CD1c-positive myeloid dendritic cell (primary cell): ENCODE results near the gene CMIP.

Experiments used
- DNase-seq: peaks from one replicate; pipeline ENCODE4 v3.0.0-alpha.2; 2016; ENCODE audit errors: extremely low spot score

CMIP gene

DNA sequence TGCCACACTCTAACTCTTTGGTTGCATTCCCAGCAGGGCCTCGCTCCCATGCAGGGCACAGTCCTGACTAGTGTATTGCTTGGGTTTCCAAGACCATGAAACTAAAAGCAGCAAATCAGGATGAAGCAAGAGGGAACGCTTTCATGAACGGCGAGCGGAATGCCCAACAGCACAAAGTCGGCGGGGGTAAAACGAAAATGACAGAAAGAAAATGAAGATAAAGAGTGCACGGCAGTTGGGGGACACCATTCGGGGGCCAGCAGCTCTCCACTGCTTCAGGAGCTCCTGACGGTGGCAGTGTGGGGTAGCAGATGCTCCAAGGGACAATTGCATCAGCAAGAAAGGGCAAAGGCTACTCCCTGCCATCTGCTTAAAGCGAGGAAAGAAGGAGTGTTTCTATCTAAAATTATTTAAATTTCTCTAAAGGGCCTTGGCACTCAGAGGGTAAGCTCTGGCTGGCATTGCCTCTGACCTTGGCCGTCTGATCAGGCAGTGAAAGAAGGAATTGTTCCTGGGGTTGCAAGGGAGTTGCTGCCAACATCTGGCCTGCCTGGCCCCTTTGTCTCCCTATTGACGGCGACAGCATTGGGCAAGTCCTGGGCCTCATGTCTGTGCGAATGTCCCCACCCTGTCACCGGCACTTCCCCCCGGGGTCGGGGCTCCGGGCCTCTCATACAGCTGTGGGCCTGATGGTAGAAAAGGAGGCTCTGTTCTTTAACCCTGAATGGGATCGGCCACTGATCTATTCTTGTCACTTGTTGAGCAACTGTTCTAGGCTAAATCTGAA is 138.2 kb downstream of the CMIP start:
- DNase-seq: no peak

DNA sequence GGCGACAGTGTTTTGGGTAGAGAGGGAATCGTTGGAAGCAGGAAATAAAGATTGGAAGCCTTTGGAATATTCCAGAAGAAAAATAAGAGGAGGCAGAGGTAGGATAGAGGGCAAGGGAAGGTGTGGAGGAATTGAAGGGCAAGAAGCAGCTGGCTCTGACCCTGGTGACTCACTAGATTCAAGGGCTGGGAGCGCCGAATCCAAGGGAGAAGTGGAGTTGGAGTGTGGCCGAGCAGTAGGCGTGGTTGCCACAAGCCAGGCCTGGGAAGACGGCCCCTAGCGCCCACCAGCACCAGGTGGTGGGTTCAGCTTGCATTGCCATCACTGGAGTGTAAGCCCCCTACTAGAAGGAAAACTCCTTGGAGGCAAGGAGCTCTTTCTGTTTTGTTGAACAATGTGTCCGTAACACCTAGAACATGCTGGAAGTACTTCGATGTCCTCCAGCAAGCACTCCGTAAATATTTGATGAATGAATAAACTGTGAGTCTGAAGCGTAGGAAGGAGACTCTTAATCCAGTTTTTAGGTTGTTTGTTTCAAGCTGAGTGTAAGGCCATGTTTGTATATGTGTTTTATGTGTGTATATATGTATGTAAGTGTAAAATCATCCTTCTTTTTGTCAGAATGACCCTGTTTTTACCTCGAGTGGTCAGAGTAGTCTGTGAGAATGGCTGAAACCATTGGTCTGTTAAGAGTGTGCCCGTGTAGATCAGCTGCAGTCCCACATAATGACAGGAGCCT is 139.5 kb downstream of the CMIP start:
- no peak for DNase-seq

DNA sequence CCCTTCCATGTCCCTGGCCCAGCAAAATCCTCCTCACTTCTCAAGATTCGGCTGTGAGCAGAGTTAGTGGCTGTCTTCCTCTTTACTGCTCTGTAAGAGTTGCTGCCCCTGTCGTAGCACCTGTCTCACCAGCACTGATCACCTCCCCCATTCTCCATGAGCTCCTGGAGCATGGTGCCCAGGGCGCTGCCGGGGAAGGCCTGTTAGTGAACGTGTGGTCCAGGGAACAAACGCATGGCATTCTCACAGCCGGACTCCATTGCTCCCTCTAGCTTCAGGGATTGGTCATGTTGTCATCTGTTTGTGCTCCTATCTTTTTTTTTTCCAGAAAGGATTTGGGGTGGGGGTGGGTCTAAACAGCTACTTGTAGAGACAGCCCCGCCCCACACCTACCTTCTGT is 141.2 kb downstream of the CMIP start:
- DNase-seq: no peak

DNA sequence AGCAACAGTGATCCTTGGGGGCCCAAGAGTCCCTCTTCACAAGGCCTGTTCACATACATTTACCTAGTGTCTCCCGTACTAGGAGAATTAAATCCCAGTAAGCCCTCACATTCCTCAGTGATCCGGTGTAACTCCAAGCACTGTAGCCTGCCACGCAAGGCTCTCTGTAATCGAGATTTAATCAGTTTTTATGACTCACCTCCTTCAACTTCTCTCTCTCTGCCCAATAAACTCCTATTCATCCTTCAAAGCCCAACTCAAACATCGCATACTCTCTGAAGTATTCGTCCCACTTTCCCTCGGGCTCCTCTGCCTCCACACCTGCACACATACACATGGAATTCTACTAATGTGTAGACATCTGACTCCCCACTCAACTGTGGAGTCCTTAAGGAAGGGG is 141.8 kb downstream of the CMIP start:
- no peak for DNase-seq

DNA sequence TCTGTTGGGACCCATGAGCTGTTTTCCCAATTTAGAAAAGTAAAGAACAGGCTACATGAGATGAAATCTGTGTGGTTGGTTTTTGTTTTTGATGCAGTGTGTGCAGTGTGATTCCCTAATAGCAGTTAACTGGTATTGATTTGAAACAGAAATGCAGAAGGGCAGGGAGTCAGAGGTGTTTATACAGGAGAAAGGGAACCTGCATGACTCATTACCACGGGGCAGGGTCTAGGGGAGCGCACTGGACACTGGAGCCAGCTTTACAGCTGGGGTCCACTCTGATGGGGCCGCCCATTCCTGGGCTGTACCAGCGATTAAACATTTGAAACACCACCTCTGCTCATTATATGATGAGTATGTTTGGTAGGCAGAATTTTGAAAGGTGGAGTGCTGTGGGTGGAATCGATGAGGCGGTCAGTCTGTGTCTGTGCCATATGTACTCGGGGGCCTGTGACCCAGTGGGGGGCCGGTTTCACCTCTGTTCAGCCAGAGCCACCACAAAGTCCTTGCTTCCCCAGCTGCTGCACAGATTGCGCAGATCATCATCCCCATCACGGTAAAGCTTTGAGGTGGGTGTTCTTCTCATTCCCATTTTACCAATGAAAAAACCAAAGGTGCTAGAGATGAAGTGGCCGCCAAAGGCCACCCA is 142.5 kb downstream of the CMIP start:
- DNase-seq: no peak

DNA sequence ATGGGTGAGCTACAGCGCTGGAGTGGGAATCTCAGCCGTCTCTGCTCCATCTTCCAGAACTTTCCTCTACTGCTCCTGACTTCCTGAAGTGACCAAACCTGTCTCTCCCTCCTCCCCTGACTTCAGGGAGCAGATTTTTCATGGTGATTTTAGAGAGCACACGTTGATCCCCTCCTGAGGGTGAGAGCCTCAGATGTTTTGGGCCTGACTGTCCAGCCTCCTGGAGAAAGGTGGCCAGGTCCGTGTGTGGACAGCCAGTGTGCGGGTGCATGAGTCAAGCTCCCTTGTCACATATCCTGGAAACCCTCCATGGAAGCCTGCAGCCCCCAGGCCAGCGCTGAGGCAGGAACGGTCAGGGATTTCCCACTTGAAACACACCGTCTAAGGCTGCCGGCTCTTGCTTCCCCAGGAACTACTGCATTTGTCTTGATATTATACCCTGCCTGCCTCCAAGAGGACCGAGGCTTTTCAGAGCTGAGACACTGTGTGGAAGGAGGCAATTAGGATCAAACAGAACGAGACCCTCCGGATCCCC is 143.1 kb downstream of the CMIP start:
- no peak for DNase-seq

DNA sequence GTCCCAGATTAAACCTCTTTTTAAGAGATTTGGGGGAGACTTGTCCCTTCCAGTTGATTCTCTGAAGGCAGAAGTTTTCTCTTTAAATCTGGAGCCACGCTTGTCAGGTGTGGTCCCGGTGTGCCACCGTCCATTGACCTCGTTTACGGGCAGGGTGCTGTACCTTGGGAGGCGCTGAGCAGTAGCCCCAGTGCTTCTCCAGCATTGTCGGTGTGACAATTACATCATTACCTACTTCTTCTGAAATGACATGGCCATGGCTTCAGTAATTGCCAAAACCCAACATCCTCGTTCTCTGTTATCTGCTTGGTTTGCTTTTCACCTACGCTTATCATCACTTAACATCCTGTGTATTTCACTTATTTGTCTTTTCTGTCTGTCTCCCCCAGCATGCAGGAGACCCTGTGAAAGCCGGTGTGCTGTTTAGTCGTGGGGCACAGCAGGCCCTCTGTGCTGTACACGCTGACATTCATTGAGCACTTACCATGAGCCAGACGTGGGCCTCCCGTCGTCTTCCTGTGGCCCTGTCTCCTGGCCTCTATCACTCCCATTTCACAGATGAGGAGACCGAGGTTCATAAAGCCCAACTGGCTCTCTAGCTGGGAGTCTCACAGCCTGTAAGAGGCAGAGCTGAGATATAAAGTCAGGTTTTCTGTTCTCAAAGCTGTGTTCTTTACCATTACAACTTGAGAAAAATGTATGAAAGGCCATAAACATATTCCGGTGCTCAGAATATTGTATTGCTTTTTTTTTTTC is 143.9 kb downstream of the CMIP start:
- no peak for DNase-seq

DNA sequence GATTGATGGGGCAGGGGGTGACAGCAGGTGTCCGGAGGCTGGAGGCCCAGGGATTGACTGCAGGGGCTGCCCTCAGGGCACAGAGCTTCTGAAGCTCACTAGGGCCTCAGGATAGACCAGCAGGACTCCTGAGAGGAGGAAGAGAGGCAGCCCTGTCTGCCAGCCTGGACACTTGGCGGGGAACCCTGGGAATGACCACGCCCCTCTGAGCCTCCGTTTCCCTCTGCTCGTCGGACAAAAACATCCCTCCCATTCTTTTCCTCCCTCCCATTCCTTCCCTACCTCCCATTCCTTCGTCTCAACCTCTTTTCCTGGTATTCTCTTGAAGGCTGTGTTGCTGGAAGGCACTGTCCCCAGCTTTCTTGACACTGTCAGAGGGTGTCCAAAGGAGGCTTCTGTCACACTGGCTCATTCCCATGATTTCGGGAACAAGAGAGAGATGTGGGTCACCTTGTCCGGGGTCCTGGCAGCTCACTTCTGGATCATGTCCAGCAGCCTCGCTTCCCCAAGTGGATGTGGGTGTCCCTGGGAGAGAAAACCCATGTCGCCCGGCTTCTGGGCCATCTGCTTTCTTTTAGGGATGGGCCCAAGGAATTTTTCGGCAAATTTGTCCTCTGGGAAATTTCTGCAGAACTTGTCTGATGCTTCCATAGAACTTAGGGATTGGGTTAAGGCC is 145.5 kb downstream of the CMIP start:
- no peak for DNase-seq

DNA sequence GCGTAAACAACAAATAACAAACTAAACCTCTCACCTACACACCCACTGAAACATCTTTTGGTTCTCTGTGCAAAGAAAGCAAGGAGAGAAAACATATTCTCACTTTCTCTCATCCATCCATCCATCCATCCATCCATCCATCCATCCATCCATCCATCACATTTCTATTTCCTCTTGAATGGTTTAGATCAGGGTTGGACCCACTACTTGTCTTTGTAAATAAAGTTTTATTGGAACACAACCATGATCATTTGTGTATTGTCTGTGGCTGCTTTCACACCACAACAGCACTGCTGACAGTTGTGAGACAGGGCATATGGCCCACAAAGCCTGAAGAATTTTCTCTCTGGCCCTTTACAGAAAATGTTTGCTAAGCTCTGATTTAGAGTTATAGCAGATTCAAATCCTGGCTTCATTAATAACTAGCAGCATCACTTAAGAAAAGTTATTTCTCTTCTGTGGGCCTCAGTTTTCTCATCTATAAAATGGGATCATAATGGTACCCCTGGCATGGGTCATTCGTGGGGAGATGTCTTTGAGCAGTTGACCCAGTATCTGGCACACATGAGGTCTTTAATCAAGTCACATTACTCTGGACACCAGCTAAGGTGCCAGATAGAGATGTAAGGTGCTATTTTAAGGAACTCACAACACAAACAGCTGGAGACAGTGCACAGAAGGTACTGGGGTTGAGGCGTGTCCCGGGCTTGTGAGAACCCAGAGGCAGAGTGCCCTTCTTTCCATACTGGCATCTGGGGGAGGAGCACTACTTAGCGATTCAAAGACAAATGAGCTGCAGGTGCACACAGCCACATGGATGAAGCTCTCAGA is 146.3 kb downstream of the CMIP start:
- no peak for DNase-seq

DNA sequence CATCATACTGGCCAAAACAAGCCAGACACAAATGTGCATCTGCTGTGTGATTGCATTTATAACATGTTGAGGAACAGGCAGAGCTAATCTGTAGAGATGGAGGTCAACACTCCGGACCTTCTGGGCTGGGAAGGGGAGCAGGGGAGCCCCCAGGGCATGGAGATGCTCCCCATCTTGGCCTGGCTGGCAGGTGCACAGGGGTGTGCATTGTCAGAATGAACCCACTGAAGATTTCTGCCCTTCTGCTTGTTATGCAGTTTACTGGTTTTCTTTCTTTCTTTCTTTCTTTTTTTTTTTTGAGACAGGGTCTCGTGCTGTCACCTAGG is 146.9 kb downstream of the CMIP start:
- no peak for DNase-seq

DNA sequence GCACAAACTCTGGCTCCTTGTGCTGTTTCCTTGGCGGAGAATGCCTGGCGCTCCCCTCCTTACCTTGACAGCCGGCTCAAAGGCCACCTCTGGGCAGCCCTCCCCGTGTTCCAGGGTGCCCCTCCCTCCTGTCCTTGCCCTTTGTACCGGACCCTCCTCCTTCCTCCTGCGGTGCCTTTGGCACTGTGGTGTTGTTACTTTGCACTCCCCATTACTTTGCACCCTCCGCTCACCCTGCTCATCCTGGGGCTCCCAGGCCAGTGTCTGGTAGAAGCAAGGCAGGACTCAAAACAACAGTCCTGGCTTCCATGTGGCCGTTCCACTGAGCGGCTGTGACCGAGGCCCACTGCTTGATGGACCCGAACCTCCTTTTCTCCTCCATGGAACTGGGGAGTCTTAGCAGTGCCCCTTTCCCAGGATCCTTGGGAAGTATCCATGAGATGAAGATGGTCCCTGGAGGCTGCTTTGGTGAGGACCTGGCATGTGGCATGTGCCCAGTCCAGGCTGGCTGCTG is 147.8 kb downstream of the CMIP start:
- DNase-seq: no peak

DNA sequence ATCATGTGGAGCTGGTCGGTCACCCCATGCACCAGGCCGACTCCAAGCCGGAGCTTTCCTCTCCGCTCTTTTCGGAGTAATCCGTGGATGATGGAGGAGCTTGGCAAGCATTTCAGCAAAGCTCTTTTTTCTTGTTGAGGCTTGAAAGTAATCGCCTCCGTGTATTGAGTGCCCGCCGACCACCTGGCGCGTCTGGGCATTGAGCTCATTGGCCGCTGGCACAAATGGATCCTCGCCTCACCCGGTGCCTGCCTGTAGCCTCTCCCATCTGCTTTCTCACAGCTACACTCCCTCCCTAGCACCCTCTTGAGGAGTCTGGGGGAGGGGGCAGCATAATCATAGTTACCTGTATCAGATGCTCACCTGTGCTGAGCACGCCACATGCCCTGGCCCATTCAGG is 148.9 kb downstream of the CMIP start:
- DNase-seq: no peak

DNA sequence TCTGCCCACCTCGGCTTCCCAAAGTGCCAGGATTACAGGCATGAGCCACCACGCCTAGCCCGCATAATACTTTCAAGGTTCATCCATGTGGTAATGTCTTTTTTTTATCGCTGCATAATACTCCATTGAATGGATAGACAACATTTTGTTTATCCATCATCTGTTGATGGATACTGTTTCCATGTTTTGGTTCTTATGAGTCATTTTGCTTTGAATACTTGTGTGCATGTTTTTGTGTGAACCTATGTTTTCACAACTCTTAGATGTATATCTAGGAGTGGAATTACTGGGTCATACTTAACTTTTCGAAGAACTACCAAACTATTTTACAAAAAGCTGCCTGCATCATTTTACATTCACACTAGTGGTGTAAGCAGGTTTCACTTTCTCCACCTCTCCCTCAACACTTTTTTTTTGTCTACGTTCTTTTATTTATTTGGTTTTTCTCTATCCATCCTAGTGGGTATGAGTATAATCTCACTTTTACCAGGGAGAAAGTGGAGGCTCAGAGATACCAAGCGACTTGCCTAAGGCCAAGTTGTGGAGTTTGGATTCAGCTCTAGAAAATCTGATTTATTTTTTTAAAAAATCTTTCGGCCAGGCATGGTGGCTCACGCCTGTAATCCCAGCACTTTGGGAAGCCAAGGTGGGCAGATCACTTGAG is 151.2 kb downstream of the CMIP start:
- DNase-seq: no peak

DNA sequence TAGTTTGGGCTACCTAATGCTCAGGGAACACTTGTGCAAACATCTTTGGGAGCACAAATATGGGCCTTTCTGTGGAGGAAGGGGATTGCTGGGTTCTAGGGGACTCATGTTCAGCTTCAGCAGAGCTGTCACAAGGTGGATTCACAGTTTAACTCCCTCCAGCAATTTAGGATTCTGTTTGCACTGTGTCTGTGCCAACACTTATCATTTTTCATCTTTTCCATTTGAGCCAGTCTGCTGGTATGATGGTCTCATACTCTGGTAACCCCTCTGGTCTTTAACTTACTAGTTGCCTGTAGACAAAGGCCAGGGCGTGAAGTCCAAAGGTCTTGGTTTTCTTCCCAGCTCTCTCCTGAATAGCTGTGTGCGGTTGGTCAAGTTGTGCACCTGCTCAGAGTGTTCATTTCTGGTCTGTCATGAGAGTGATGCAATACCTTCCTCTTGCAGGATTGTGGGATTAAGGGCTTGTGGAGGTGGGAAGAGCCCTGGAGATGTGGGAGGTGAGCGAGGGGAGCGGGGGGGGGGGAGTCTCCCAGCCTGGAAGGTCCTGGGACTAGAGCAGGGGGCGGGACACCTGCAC is 152.6 kb downstream of the CMIP start:
- no peak for DNase-seq

DNA sequence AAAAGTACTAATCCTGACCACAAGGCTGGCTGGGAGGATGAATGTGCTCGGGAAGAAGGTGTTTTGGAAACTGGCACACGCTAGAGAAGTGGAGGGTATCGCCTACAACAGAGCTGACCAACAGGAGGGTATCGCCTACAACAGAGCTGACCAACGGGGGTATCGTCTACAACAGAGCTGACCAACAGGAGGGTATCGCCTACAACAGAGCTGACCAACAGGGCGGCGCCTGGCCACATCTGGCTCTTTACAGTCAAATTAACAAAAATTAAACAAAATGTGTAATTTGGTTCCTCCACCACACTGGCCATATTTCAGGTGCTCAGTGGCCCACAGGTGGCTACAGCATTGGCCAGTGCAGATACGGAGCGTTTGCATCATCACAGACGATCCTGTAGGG is 153.5 kb downstream of the CMIP start:
- DNase-seq: no peak

DNA sequence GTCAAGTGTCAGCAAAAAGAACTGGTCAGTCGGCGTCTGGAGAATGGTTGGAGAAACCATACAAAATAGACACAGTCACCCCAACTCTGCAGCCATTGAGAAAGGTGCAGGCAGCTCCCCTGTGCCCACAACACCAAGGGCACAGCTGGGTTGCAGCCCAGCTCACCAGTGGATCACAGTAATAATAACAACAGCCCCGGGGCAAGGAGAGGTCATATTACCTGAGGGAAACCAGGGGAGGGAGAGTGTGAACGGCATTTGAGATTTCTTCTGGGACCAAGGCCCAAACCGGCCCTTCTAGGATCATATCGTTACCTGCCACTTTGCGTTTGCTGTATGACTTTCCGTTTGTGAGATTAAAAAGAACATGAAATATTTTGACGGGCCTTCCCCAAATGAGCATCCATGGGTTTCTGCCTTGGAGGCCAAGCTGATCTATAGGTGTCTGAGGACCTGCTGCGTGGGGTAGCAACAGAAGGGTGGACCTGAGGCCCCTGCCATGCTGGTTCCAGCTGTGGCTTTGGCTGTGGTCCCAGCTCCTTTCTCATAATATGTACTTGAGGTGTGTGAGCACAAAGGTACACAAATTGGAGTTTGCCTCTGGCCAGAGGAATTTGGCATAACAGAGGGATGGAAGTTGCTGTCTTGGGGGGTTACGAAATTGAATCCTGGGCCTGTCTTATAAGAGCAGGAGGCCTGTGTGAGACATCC is 154.6 kb downstream of the CMIP start:
- DNase-seq: no peak

DNA sequence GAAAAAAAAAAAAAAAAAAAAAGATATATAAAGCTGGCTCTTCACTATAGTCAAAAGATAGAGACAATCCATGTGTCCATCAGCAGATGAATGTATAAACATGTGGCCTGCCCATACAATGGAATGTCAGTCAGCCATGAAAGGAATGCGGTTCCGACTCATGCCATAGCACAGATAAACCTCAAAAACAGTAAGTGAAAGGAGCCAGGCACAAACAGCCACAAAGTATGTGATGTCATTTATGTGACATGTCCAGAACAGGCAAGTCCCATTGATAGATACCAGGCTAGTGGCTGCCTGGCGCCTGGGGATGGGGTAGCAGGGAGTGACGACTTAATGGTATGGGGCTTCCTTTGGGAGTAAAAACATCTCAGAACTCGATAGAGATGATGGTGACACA is 155.7 kb downstream of the CMIP start:
- DNase-seq: no peak

DNA sequence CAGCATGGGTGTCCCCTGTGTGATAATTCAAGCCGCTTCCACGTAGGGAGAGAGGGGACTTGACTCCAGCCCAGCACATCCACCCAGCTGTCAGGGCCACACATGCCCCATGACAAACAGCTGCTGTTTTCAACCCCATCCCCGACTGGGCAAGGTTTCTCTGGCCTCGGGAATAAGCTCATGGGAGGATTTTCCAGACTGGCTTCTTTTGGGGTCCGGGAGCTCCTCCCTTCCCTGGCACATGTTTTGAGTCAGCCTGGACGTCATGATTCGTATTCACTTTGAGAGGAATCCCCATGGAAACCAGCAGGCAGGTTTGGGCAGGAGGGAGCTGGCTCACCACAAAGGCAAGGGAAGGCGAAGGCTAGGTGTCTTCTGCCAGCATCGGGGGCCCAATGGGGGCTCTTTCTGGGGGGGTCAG is 156.4 kb downstream of the CMIP start:
- DNase-seq: no peak
